Ovary (tissue), 9 donors: Measurements from ENCODE around the gene MRPL39. TPM values are rescaled to one million over a fixed set of nuclear protein-coding genes. Genes with fewer than 3 reads are reported as not detected.
"Not testable (repeated sequence)": the region's sequence is repeated elsewhere in the genome, so short reads cannot be mapped to it uniquely, and the experiment has no call there.

ENCODE experiments used
- DNase-seq, 5 donors: peaks; one replicate each; pipeline ENCODE4 v3.0.0-alpha.2; 2019 to 2020
- H3K27ac ChIP-seq, 2 donors: fragments of 200-600 bp; one replicate each; pipeline versions ENCODE4 v1.5.1 to v1.8.0; 2019 to 2022
- H3K27me3 ChIP-seq: fragments of 200-600 bp; one replicate; pipeline ENCODE4 v1.8.0; 2022
- H3K36me3 ChIP-seq: fragments of 200-600 bp; sonication (generic); one replicate; pipeline ENCODE4 v1.5.1; 2019
- H3K4me1 ChIP-seq: one replicate; pipeline ENCODE4 v1.8.1; 2013; ENCODE audit warnings: mild to moderate bottlenecking, moderate library complexity; ENCODE audit not compliant: insufficient read depth
- H3K4me3 ChIP-seq: fragments of 200-600 bp; sonication (generic); one replicate; pipeline ENCODE4 v1.5.1; 2017
- H3K9me3 ChIP-seq, 2 donors: fragments of 200-600 bp in 1 of 2; sonication (generic) in 1 of 2; one replicate each; pipeline versions ENCODE4 v1.5.1 to v1.8.1; 2013 to 2019; ENCODE audit warnings: mild to moderate bottlenecking in 1 of 2, moderate library complexity in 1 of 2
- CTCF ChIP-seq, 3 donors: fragments of 450-650 bp in 2 of 3; fragments of 200-600 bp in 1 of 3; IDR thresholded peaks; one replicate each; pipeline versions ENCODE4 v1.5.1 to v1.8.0; 2016 to 2022; ENCODE audit warnings: antibody characterized with exemption in 3 of 3, mild to moderate bottlenecking in 1 of 3
- EP300 ChIP-seq: sonication (generic); formaldehyde crosslinking; IDR thresholded peaks from one replicate; pipeline ENCODE4 v1.6.1; 2017; ENCODE audit warnings: antibody characterized with exemption
- POLR2A ChIP-seq: fragments of 450-650 bp; IDR thresholded peaks from one replicate; pipeline ENCODE4 v1.6.1; 2017; ENCODE audit warnings: antibody characterized with exemption, mild to moderate bottlenecking, moderate library complexity
- WGBS, 3 donors: extraction: QIAGEN DNeasy Blood & Tissue Kit in 1 of 3; methylation state at CpG; one replicate each; pipeline versions ENCODE4 v1.1.5 to v1.1.7; 2013 to 2017; 5-methylcytosine and 5-hydroxymethylcytosine counted together
- intact Hi-C, 4 donors: fragments of 100-400 bp; cut with DNase I; formaldehyde crosslinking; loops; one replicate each; pipeline versions ENCODE4 v1.11.0 to v1.15.1; 2022 to 2023
- polyA plus RNA-seq, 2 donors: library from polyadenylated mRNA; stranded (reverse); fragments of 200-250 nt in 1 of 2; fragments of 350-450 nt in 1 of 2; fragmentation: Illumina TruSeq in 1 of 2; extraction: RNeasy Lipid Tissue Mini Kit (QIAGEN cat#74804) in 1 of 2; gene quantifications; one replicate each; pipeline ENCODE4 v1.2.3, GENCODE V29; 2013 to 2014
- total RNA-seq, 7 donors: library from RNA; depleted of rRNA in 2 of 7; stranded (reverse); fragments of >200 nt in 2 of 7; fragmentation: NEBNext Ultra II Directional in 3 of 7; extraction: Animal tissue kit (Norgen Biotek cat#: 25700) in 3 of 7; gene quantifications; one replicate each; pipeline versions ENCODE4 v1.1.0 to v1.2.4, GENCODE V29; 2016 to 2023
- donor health status: DM: no; HTN: no; CAD: no; lungs with moderate emphysema.
- donor health status: DM: no; HTN: no; CAD: no.
- donor health status: Bipolar disorder and iron deficiency.
- donor health status: DM: yes; HTN: yes; CAD: no.
- donor health status: DM: no; HTN: no; CAD: no.
- donor health status: DM: yes; HTN: yes; CAD: no.

MRPL39 gene
- total and polyA plus RNA-seq, 9 donors: 15.3 to 26.3 (median 19.0) TPM

GRCh38 chr21:25635310-25635709, 28.0 kb upstream of the MRPL39 start:
- H3K4me3 ChIP-seq: no peak overlapping the region
- 77 to 91% (median 79%) methylated on average over 8 of the region's 8 CpGs for WGBS, 3 donors
- DNase-seq: no peak
- no peaks in the 10 kb centered on the region for H3K36me3 ChIP-seq
- H3K27me3 ChIP-seq: no peaks in the 10 kb centered on the region
- H3K27ac ChIP-seq: no peak overlapping the region
- H3K4me1 ChIP-seq: peaks cover 4% of the 10 kb centered on the region
- intact Hi-C loops: loop anchor here in 1 of 4 donors (10.0 kb wide), 1 partner anchor 529 kb away; no protein-coding TSS in a partner anchor
- H3K9me3 ChIP-seq: no peaks in the 10 kb centered on the region
- TF ChIP-seq POLR2A (no peak), CTCF (IDR thresholded peaks at IDR 0.05) (no peak), EP300 (no peak)

GRCh38 chr21:25632296-25632695, 25.0 kb upstream of the MRPL39 start:
- H3K4me3 ChIP-seq: no peak overlapping the region
- no peak overlapping the region for H3K27ac ChIP-seq
- H3K4me1 ChIP-seq: no peaks in the 10 kb centered on the region
- no peaks in the 10 kb centered on the region for H3K36me3 ChIP-seq
- H3K27me3 ChIP-seq: no peaks in the 10 kb centered on the region
- WGBS, 3 donors: 89 to 96% (median 95%) methylated on average over 2 of the region's 2 CpGs
- no peaks in the 10 kb centered on the region for H3K9me3 ChIP-seq
- TF ChIP-seq POLR2A (no peak), CTCF (IDR thresholded peaks at IDR 0.05) (no peak), EP300 (no peak)
- intact Hi-C loops: loop anchor here in 1 of 4 donors (10.0 kb wide), 1 partner anchor 533 kb away; no protein-coding TSS in a partner anchor
- DNase-seq: no peak

- Histone ChIP-seq H3K36me3 (no peaks in the 10 kb centered on the region), H3K9me3 (no peaks in the 10 kb centered on the region), H3K4me3 (no peak overlapping the region), H3K27me3 (peaks cover 2% of the 10 kb centered on the region), H3K27ac (no peak overlapping the region), H3K4me1 (no peaks in the 10 kb centered on the region)
- peak in 1 of 5 donors; percentile 21 for DNase-seq
- intact Hi-C loops: no loop called here
- TF ChIP-seq EP300: no peak
- no peak for TF ChIP-seq POLR2A
- TF ChIP-seq CTCF (IDR thresholded peaks at IDR 0.05): no peak
- 53 to 74% (median 74%) methylated on average over 2 of the region's 2 CpGs for WGBS, 3 donors
These were observed 19.5 kb upstream of the MRPL39 start for GRCh38 chr21:25626757-25627156.

- WGBS, 3 donors: 85 to 95% (median 94%) methylated on average over 11 of the region's 11 CpGs
- DNase-seq, intact Hi-C loops: not testable (repeated sequence)
These were observed 18.7 kb upstream of the MRPL39 start for GRCh38 chr21:25625776-25626555.

GRCh38 chr21:25625036-25625435, 17.8 kb upstream of the MRPL39 start:
- 50 to 59% (median 52%) methylated on average over 1 of the region's 1 CpG for WGBS, 3 donors
- Histone ChIP-seq H3K9me3 (no peaks in the 10 kb centered on the region), H3K4me1 (no peaks in the 10 kb centered on the region), H3K27me3 (peaks cover 2% of the 10 kb centered on the region), H3K27ac (no peak overlapping the region), H3K4me3 (no peak overlapping the region), H3K36me3 (no peaks in the 10 kb centered on the region)
- intact Hi-C loops: no loop called here
- no peak for DNase-seq
- TF ChIP-seq POLR2A: no peak
- TF ChIP-seq EP300: no peak
- TF ChIP-seq CTCF (IDR thresholded peaks at IDR 0.05): no peak

More at GRCh38 chr21:25625776-25626555, 18.7 kb upstream of the MRPL39 start:
- not testable (repeated sequence) for H3K27me3 ChIP-seq, H3K36me3 ChIP-seq, H3K27ac ChIP-seq, H3K4me3 ChIP-seq, H3K9me3 ChIP-seq, H3K4me1 ChIP-seq
